Measurements from ENCODE around the gene HDAC4.
"Not testable (repeated sequence)": the region's sequence is repeated elsewhere in the genome, so short reads cannot be mapped to it uniquely, and the experiment has no call there.

HDAC4 gene

DNA sequence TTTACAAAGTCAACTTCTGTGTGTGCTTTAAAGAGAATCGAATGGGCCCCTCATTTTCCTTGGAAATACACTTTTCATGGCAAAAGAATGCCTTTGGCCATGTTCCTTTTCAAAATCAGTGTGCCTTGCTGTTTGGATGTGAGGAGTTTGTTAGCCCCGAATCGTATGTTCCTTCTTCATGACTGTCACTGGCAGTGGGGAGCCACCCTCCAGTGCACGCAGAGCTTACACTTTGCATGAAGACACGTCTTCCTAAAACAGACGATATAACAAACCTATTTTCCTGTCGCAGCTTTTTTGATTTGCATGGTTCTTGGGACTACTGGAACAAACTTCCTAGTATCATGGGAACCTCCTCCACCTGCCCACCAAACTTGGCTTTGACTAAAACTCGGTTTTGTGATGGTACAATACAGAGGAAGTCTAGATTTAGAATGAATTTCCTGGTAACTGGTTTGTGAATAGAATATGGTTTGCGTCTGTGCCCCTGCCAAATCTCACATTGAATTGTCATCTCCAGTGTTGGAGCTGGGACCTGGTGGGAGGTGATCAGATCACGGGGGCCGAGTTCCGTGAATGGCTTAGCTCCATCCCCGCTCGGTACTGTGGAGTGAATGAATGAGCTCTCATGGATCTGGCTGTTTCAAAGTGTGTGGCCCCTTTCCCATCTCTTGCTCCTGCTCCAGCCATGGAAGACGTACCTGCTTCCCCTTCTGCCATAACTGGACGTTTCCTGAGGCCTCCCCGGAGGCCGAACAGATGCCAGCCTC, 358.1 kb downstream of the HDAC4 start:
- no peaks in the 10 kb centered on the region for H3K36me3 ChIP-seq (ENCODE audit: control insufficient read depth, insufficient read depth, low read length, severe bottlenecking)
- H3K9me3 ChIP-seq (ENCODE audit: control insufficient read depth, low read length) = no peaks in the 10 kb centered on the region
- H3K4me1 ChIP-seq (ENCODE audit: control insufficient read depth, insufficient read depth, low read length) = no peaks in the 10 kb centered on the region
- DNase-seq (ENCODE audit: low read depth) = no peak
- peaks cover 24% of the 10 kb centered on the region for H3K27me3 ChIP-seq (replicated peaks; ENCODE audit: control insufficient read depth, insufficient read depth, low read length)
- no peak overlapping the region for H3K9ac ChIP-seq (ENCODE audit: low read length)
- no peak overlapping the region for H3K4me3 ChIP-seq (ENCODE audit: low read length)

DNA sequence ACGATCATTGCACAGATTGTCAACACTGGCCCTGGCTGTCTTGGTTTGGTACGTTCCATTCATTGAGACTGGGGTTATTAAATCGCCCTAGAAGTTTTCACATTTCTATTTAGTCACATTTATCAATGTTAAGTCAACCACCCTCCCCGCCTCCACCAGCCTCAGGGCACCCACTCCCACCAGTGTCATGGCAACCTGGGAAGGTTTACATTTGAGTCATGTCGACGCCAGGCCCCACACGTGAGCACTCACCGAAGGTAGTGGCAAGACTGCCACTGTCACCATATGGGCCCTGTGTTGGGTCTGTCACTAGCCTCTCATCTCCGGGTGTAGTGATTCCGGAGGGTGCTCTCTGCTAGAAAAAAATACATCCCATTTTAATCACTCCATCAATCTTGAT, 358.8 kb downstream of the HDAC4 start:
- H3K4me3 ChIP-seq (ENCODE audit: low read length) = no peak overlapping the region
- DNase-seq (ENCODE audit: low read depth) = no peak
- no peaks in the 10 kb centered on the region for H3K36me3 ChIP-seq (ENCODE audit: control insufficient read depth, insufficient read depth, low read length, severe bottlenecking)
- H3K4me1 ChIP-seq (ENCODE audit: control insufficient read depth, insufficient read depth, low read length) = no peaks in the 10 kb centered on the region
- peaks cover 24% of the 10 kb centered on the region for H3K27me3 ChIP-seq (replicated peaks; ENCODE audit: control insufficient read depth, insufficient read depth, low read length)
- no peak overlapping the region for H3K9ac ChIP-seq (ENCODE audit: low read length)
- H3K9me3 ChIP-seq (ENCODE audit: control insufficient read depth, low read length) = no peaks in the 10 kb centered on the region

DNA sequence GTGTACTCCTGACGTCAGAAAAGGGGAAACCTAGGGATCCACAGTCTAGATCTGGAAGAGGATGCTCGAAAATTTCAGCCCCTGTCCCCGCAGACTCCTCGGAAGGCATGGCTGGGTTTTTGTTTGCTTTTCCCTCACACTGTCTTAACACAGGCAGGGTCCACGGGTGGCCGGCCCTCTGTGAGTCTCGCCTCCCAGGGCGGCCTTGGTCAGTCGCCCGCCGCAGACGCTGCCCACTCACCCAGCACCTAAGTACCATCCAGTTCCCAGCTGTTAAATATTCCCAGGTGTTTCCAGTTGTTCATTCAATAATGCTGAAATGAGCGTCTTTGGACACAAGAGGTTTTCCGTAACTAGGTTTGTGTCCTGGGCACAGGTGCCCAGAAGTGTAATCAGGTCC, 359.8 kb downstream of the HDAC4 start:
- H3K9ac ChIP-seq (ENCODE audit: low read length) = no peak overlapping the region
- H3K36me3 ChIP-seq (ENCODE audit: control insufficient read depth, insufficient read depth, low read length, severe bottlenecking) = no peaks in the 10 kb centered on the region
- H3K4me3 ChIP-seq (ENCODE audit: low read length) = no peak overlapping the region
- H3K4me1 ChIP-seq (ENCODE audit: control insufficient read depth, insufficient read depth, low read length) = no peaks in the 10 kb centered on the region
- no peaks in the 10 kb centered on the region for H3K9me3 ChIP-seq (ENCODE audit: control insufficient read depth, low read length)
- H3K27me3 ChIP-seq (replicated peaks; ENCODE audit: control insufficient read depth, insufficient read depth, low read length) = peaks cover 24% of the 10 kb centered on the region
- no peak for DNase-seq (ENCODE audit: low read depth)

DNA sequence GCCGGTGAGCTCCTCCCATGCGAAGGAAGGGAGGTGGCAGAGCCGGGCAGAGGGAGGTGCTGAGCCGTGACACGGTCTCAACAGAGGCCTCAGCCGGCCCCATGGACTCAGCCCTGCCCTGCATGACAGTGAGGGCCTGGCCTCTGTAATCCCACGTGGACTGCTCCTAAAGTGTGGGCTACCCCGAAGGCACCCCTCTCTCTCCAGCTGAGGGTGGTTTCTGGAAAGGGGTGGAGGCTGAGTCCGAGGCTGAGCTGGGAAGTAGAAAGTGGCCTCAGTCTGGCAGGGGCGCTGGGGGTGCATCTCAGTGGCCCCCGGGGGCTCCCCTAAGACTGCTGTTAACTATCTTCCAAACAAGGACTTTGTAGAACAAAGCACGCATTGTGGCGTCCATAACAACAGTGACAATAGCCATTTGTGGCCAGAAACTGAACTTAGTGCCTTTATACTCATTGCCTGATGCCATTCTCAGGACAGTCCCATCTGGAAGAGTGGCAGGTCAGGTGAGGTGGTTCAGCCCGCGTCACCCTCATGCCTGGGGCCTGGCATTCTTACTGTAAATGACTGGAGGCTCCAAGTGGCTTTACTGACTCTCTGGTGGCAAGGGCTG, 360.6 kb downstream of the HDAC4 start:
- no peaks in the 10 kb centered on the region for H3K36me3 ChIP-seq (ENCODE audit: control insufficient read depth, insufficient read depth, low read length, severe bottlenecking)
- no peak overlapping the region for H3K9ac ChIP-seq (ENCODE audit: low read length)
- no peaks in the 10 kb centered on the region for H3K4me1 ChIP-seq (ENCODE audit: control insufficient read depth, insufficient read depth, low read length)
- no peak overlapping the region for H3K4me3 ChIP-seq (ENCODE audit: low read length)
- peaks cover 24% of the 10 kb centered on the region for H3K27me3 ChIP-seq (replicated peaks; ENCODE audit: control insufficient read depth, insufficient read depth, low read length)
- no peak for DNase-seq (ENCODE audit: low read depth)
- no peaks in the 10 kb centered on the region for H3K9me3 ChIP-seq (ENCODE audit: control insufficient read depth, low read length)

DNA sequence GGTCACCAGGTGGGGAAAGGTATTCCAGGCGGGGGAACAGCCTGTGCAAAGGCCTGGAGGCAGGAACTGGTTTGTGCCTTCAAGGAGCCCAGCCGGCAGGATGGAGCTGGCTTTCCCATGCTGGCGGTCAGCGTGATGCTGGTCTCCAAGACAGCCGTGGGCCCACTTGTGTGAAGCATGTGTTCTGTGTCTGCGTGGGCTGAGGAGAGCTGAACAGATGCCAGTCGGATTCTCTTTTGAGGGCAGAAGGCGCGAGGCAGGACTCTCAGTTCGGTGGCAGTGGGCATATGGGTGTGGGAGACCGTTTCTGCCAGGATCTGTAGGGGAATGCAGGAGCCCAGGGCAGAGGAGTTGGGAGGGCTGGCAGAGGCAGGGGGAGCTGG, 361.4 kb downstream of the HDAC4 start:
- DNase-seq (ENCODE audit: low read depth) = no peak
- Histone ChIP-seq H3K9ac (ENCODE audit: low read length) (no peak overlapping the region), H3K27me3 (replicated peaks; ENCODE audit: control insufficient read depth, insufficient read depth, low read length) (peaks cover 24% of the 10 kb centered on the region), H3K36me3 (ENCODE audit: control insufficient read depth, insufficient read depth, low read length, severe bottlenecking) (no peaks in the 10 kb centered on the region), H3K4me1 (ENCODE audit: control insufficient read depth, insufficient read depth, low read length) (no peaks in the 10 kb centered on the region), H3K4me3 (ENCODE audit: low read length) (no peak overlapping the region), H3K9me3 (ENCODE audit: control insufficient read depth, low read length) (no peaks in the 10 kb centered on the region)

DNA sequence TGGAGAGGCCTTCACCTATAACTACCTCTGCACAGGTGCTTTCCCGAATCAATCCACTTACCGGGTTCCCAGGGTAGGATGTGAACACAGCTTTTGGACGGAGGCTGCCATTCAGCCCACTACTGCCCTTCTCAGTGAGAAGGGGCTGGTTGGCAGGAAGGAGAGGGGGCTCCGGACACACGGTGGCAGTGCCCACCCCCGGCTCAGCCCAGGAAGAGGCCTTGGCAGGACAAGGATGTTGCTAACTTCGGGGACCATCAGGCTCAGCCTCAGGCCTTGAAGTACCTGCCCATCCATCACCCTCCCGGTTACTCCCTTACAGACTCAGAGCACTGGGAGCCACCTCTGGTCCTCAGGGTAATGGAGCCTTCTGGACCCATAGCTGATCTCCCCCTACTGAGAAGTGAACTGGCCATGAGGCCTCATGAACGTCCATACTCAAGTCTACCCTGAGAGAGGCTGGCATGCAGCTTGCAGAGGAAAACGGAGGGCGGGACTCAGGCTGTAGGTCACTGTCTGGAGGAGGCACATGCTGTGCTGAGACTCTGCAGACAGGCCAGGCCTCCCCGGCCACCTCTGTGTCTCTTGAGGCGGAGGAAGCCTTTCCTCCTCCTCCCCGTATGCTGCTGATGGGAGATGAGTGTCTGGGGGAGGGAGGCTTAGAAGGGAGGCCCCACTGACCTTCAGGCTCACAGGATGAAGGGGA, 361.9 kb downstream of the HDAC4 start:
- H3K27me3 ChIP-seq (replicated peaks; ENCODE audit: control insufficient read depth, insufficient read depth, low read length) = peaks cover 24% of the 10 kb centered on the region
- H3K36me3 ChIP-seq (ENCODE audit: control insufficient read depth, insufficient read depth, low read length, severe bottlenecking) = no peaks in the 10 kb centered on the region
- H3K9me3 ChIP-seq (ENCODE audit: control insufficient read depth, low read length) = no peaks in the 10 kb centered on the region
- no peak overlapping the region for H3K9ac ChIP-seq (ENCODE audit: low read length)
- no peak overlapping the region for H3K4me3 ChIP-seq (ENCODE audit: low read length)
- no peaks in the 10 kb centered on the region for H3K4me1 ChIP-seq (ENCODE audit: control insufficient read depth, insufficient read depth, low read length)
- DNase-seq (ENCODE audit: low read depth) = no peak

DNA sequence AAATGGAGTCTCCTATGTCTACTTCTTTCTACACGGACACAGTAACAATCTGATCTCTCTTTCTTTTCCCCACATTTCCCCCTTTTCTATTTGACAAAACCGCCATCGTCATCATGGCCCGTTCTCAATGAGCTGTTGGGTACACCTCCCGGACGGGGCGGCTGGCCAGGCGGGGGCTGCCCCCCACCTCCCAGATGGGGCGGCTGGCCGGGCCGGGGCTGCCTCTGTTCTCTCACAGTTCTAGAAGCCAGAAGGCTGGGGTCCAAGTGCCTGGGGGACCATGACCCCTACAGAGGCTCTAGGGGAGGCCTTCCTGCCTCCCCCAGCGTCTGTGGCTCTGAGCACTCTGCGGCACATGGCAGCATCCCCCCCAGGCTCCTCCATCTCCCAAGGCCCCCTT, 362.5 kb downstream of the HDAC4 start:
- DNase-seq (ENCODE audit: low read depth); H3K4me1 ChIP-seq (ENCODE audit: control insufficient read depth, insufficient read depth, low read length); H3K36me3 ChIP-seq (ENCODE audit: control insufficient read depth, insufficient read depth, low read length, severe bottlenecking); H3K9ac ChIP-seq (ENCODE audit: low read length); H3K9me3 ChIP-seq (ENCODE audit: control insufficient read depth, low read length); H3K4me3 ChIP-seq (ENCODE audit: low read length): not testable (repeated sequence)
- H3K27me3 ChIP-seq (replicated peaks; ENCODE audit: control insufficient read depth, insufficient read depth, low read length) = peaks cover 24% of the 10 kb centered on the region

DNA sequence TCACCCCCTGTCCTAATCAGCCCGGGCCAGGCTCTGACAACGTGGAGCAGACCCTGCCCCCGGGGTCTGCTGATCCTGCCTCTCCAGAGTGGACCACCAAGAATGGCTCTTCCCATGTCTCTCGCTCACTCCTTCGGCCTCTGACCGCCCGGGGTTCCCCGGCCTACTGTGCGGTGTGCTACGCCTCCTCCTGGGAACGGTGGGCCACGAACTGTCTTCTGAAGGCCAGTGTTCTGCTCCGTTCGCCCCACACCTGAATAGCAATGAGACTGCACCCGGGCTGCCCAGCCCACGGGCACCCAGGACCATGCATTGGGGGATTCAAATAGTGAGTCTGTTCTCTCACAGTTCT, 363.3 kb downstream of the HDAC4 start:
- Histone ChIP-seq H3K4me3 (ENCODE audit: low read length) (no peak overlapping the region), H3K9ac (ENCODE audit: low read length) (no peak overlapping the region), H3K36me3 (ENCODE audit: control insufficient read depth, insufficient read depth, low read length, severe bottlenecking) (no peaks in the 10 kb centered on the region), H3K27me3 (replicated peaks; ENCODE audit: control insufficient read depth, insufficient read depth, low read length) (peaks cover 24% of the 10 kb centered on the region), H3K9me3 (ENCODE audit: control insufficient read depth, low read length) (no peaks in the 10 kb centered on the region), H3K4me1 (ENCODE audit: control insufficient read depth, insufficient read depth, low read length) (no peaks in the 10 kb centered on the region)
- no peak for DNase-seq (ENCODE audit: low read depth)

DNA sequence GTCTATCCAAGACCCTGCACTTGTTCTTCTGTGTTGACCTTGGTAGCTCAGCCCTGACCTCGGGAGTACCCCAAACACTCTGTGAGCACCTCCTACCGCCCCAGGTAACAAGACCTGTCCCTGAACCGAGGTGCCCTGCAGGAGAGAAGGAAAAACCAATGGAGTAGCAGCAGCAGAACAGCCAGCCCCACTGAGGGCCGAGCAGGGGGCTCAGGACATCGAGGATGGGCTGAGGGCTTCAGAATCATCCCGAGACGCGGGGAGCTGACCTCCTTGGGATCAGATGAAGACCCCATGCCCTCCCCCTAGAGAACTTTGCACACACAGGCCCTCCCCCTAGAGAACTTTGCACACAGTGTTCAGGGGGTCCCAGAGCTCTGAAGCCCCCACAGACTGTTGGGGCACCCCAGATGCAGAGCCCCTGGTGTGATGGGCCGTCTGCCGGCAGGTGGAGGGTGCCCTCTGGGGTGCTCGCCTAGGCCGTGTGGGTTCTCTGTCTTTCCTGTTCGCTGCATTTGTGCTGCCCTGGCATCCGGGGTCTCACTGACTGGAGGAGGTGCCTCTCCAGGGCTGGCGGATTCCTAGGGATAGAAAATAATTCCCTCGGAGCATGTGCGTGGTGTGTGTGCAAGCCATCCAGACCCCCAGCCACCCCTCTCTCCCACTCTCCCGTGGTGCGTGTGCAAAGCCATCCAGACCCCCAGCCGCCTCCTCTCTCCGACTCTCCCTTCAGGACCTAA, 363.8 kb downstream of the HDAC4 start:
- Histone ChIP-seq H3K36me3 (ENCODE audit: control insufficient read depth, insufficient read depth, low read length, severe bottlenecking) (no peaks in the 10 kb centered on the region), H3K4me3 (ENCODE audit: low read length) (no peak overlapping the region), H3K9me3 (ENCODE audit: control insufficient read depth, low read length) (no peaks in the 10 kb centered on the region), H3K27me3 (replicated peaks; ENCODE audit: control insufficient read depth, insufficient read depth, low read length) (peaks cover 24% of the 10 kb centered on the region), H3K4me1 (ENCODE audit: control insufficient read depth, insufficient read depth, low read length) (no peaks in the 10 kb centered on the region), H3K9ac (ENCODE audit: low read length) (no peak overlapping the region)
- no peak for DNase-seq (ENCODE audit: low read depth)

DNA sequence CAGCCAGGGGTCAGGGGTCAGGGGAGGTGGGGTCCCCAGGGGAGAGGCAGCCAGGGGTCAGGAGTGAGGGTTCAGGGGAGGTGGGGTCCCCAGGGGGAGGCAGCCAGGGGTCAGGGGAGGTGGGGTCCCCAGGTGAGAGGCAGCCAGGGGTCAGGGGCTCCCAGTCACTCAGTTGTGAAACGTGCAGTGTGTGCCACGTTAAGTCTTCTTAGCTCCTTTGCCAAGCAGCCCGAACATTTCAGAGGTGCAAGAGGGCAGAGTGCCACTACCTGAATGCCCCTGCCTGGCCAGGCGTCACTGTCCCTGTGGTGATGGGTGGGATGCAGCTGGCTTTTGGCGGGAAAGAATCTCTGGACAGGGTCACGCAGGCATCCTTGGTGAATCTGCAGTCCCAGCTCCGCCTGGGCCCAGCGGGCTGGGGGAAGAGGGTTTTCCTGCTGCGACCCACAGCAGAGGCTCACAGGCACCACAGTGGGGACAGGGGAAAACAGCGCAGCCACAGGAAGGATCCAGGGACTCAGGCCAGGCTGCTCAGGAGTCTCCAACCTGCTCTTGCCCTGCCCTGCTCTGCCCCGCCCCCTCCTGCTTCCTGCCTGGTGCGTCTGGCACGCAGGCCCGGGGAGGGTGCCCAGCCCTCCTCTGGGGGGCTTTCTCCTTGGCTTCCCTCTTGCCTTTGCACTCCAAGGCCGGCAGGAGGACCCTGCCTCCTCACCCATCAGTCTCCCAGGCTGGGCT, 364.7 kb downstream of the HDAC4 start:
- Histone ChIP-seq H3K36me3 (ENCODE audit: control insufficient read depth, insufficient read depth, low read length, severe bottlenecking) (no peaks in the 10 kb centered on the region), H3K9ac (ENCODE audit: low read length) (no peak overlapping the region), H3K4me3 (ENCODE audit: low read length) (no peak overlapping the region), H3K9me3 (ENCODE audit: control insufficient read depth, low read length) (no peaks in the 10 kb centered on the region), H3K4me1 (ENCODE audit: control insufficient read depth, insufficient read depth, low read length) (no peaks in the 10 kb centered on the region), H3K27me3 (replicated peaks; ENCODE audit: control insufficient read depth, insufficient read depth, low read length) (peaks cover 18% of the 10 kb centered on the region)
- no peak for DNase-seq (ENCODE audit: low read depth)

Measured in adipocyte (in vitro differentiated cells).